IPS DF 6.9 (cell line): Measurements from ENCODE around the gene INTS6L.
"Not testable (repeated sequence)": the region's sequence is repeated elsewhere in the genome, so short reads cannot be mapped to it uniquely, and the experiment has no call there.

Experiments used
- DNase-seq: peaks from one replicate; pipeline ENCODE4 v3.0.0-alpha.2; 2013; ENCODE audit warnings: low read depth, low spot score
- H3K27ac ChIP-seq: one replicate; pipeline ENCODE4 v1.5.1; 2013; ENCODE audit warnings: low read length, control low read depth
- H3K27me3 ChIP-seq: 2 replicates; pipeline ENCODE4 v1.6.1; 2013; ENCODE audit warnings: mild to moderate bottlenecking, low read length; ENCODE audit not compliant: control insufficient read depth, insufficient read depth
- H3K36me3 ChIP-seq: 2 replicates; pipeline ENCODE4 v1.6.1; 2013; ENCODE audit warnings: low read length; ENCODE audit not compliant: control insufficient read depth, insufficient read depth
- H3K4me1 ChIP-seq: 2 replicates; pipeline ENCODE4 v1.6.1; 2013; ENCODE audit warnings: low read length; ENCODE audit not compliant: control insufficient read depth, insufficient read depth
- H3K4me3 ChIP-seq: 2 replicates; pipeline ENCODE4 v1.5.1; 2013; ENCODE audit warnings: mild to moderate bottlenecking, low read length
- H3K9me3 ChIP-seq: 2 replicates; pipeline ENCODE4 v1.6.1; 2013; ENCODE audit warnings: low read length, inconsistent platforms; ENCODE audit not compliant: control insufficient read depth, insufficient read depth
- WGBS: extraction: QIAGEN DNeasy Blood & Tissue Kit; methylation state at CpG from one replicate; pipeline ENCODE4 v1.1.7; 2013; ENCODE audit warnings: mixed read lengths, missing lambda C conversion rate; ENCODE audit not compliant: insufficient read length, insufficient coverage; 5-methylcytosine and 5-hydroxymethylcytosine counted together

Gene INTS6L

GRCh38 chrX:135544338-135544948, 24.0 kb downstream of the INTS6L start:
- H3K4me1 ChIP-seq = no peaks in the 10 kb centered on the region
- WGBS = no CpG with 5 or more reads among the region's 5 CpGs
- H3K36me3 ChIP-seq = no peaks in the 10 kb centered on the region
- no peak overlapping the region for H3K27ac ChIP-seq
- no peak overlapping the region for H3K4me3 ChIP-seq
- no peaks in the 10 kb centered on the region for H3K9me3 ChIP-seq
- no peaks in the 10 kb centered on the region for H3K27me3 ChIP-seq
- no peak for DNase-seq

- H3K27me3 ChIP-seq = no peaks in the 10 kb centered on the region
- H3K9me3 ChIP-seq = no peaks in the 10 kb centered on the region
- no peaks in the 10 kb centered on the region for H3K36me3 ChIP-seq
- H3K27ac ChIP-seq = no peak overlapping the region
- DNase-seq = no peak
- no peaks in the 10 kb centered on the region for H3K4me1 ChIP-seq
- WGBS = no CpG with 5 or more reads among the region's 4 CpGs
- no peak overlapping the region for H3K4me3 ChIP-seq
Measured at GRCh38 chrX:135547767-135548166, 27.3 kb downstream of the INTS6L start.

GRCh38 chrX:135549519-135549918, 29.1 kb downstream of the INTS6L start:
- no CpG with 5 or more reads among the region's 2 CpGs for WGBS
- H3K9me3 ChIP-seq = no peaks in the 10 kb centered on the region
- no peaks in the 10 kb centered on the region for H3K27me3 ChIP-seq
- H3K27ac ChIP-seq = no peak overlapping the region
- H3K4me3 ChIP-seq = no peak overlapping the region
- no peak for DNase-seq
- no peaks in the 10 kb centered on the region for H3K36me3 ChIP-seq
- H3K4me1 ChIP-seq = no peaks in the 10 kb centered on the region

GRCh38 chrX:135556055-135556454, 35.6 kb downstream of the INTS6L start:
- H3K27ac ChIP-seq = no peak overlapping the region
- H3K4me1 ChIP-seq = no peaks in the 10 kb centered on the region
- no peaks in the 10 kb centered on the region for H3K27me3 ChIP-seq
- H3K9me3 ChIP-seq = no peaks in the 10 kb centered on the region
- no peak overlapping the region for H3K4me3 ChIP-seq
- DNase-seq = no peak
- H3K36me3 ChIP-seq = no peaks in the 10 kb centered on the region
- WGBS = no CpG with 5 or more reads among the region's 3 CpGs

- H3K4me1 ChIP-seq = no peaks in the 10 kb centered on the region
- DNase-seq = no peak
- H3K36me3 ChIP-seq = no peaks in the 10 kb centered on the region
- WGBS = no CpG with 5 or more reads among the region's 2 CpGs
- H3K4me3 ChIP-seq = no peak overlapping the region
- no peak overlapping the region for H3K27ac ChIP-seq
- no peaks in the 10 kb centered on the region for H3K27me3 ChIP-seq
- no peaks in the 10 kb centered on the region for H3K9me3 ChIP-seq
Measured at GRCh38 chrX:135557344-135557743, 36.9 kb downstream of the INTS6L start.

- no peak overlapping the region for H3K27ac ChIP-seq
- no peaks in the 10 kb centered on the region for H3K9me3 ChIP-seq
- no CpG with 5 or more reads among the region's 2 CpGs for WGBS
- no peak overlapping the region for H3K4me3 ChIP-seq
- no peaks in the 10 kb centered on the region for H3K27me3 ChIP-seq
- H3K36me3 ChIP-seq = no peaks in the 10 kb centered on the region
- DNase-seq = no peak
- H3K4me1 ChIP-seq = no peaks in the 10 kb centered on the region
Measured at GRCh38 chrX:135572436-135572835, 52.0 kb downstream of the INTS6L start.

GRCh38 chrX:135581496-135581895, 61.0 kb downstream of the INTS6L start:
- DNase-seq = no peak
- H3K9me3 ChIP-seq = no peaks in the 10 kb centered on the region
- H3K4me1 ChIP-seq = no peaks in the 10 kb centered on the region
- no peaks in the 10 kb centered on the region for H3K36me3 ChIP-seq
- no peak overlapping the region for H3K27ac ChIP-seq
- no CpG with 5 or more reads among the region's 2 CpGs for WGBS
- H3K4me3 ChIP-seq = no peak overlapping the region
- no peaks in the 10 kb centered on the region for H3K27me3 ChIP-seq

- Histone ChIP-seq H3K4me1 (no peaks in the 10 kb centered on the region), H3K27ac (no peak overlapping the region), H3K36me3 (no peaks in the 10 kb centered on the region), H3K4me3 (no peak overlapping the region), H3K9me3 (no peaks in the 10 kb centered on the region), H3K27me3 (no peaks in the 10 kb centered on the region)
- DNase-seq = no peak
- no CpG with 5 or more reads among the region's 6 CpGs for WGBS
Measured at GRCh38 chrX:135585153-135585552, 64.7 kb downstream of the INTS6L start.

GRCh38 chrX:135591871-135592270, 71.4 kb downstream of the INTS6L start:
- H3K9me3 ChIP-seq = no peaks in the 10 kb centered on the region
- DNase-seq = no peak
- H3K36me3 ChIP-seq = no peaks in the 10 kb centered on the region
- WGBS = no CpG with 5 or more reads among the region's 4 CpGs
- H3K4me1 ChIP-seq = no peaks in the 10 kb centered on the region
- no peak overlapping the region for H3K27ac ChIP-seq
- H3K4me3 ChIP-seq = no peak overlapping the region
- no peaks in the 10 kb centered on the region for H3K27me3 ChIP-seq

GRCh38 chrX:135594049-135594448, 73.6 kb downstream of the INTS6L start:
- H3K27me3 ChIP-seq, H3K9me3 ChIP-seq: not testable (repeated sequence)
- no CpG with 5 or more reads among the region's 2 CpGs for WGBS

GRCh38 chrX:135594453-135594852, 74.0 kb downstream of the INTS6L start:
- H3K4me3 ChIP-seq, H3K27me3 ChIP-seq, H3K36me3 ChIP-seq, H3K9me3 ChIP-seq, H3K27ac ChIP-seq, H3K4me1 ChIP-seq, DNase-seq: not testable (repeated sequence)
- no CpG with 5 or more reads among the region's 1 CpG for WGBS

More at GRCh38 chrX:135594049-135594448, 73.6 kb downstream of the INTS6L start:
- not testable (repeated sequence) for H3K4me1 ChIP-seq, DNase-seq, H3K4me3 ChIP-seq, H3K36me3 ChIP-seq, H3K27ac ChIP-seq
